ENCODE data around the gene MERTK. TPM values are rescaled to one million over a fixed set of nuclear protein-coding genes. Genes with fewer than 3 reads are reported as not detected.

Gene MERTK
- total and polyA plus RNA-seq, 2 of the 13 experiments (the other 11 are each of a cell fraction or from before 2014, with no cell fraction given): 37.3 to 44.7 TPM

GRCh38 chr2:111900859-111901258 lies 2.5 kb downstream of the MERTK start (continued):
- TF ChIP-seq ZC3H13 (CRISPR knock-in tag; IDR thresholded peaks at IDR 0.05): no peak
- TF ChIP-seq SOX13 (IDR thresholded peaks at IDR 0.05): no peak
- peak in 1 of 2 experiments; percentile 30; a peak in 1 of 4 replicates for TF ChIP-seq SOX13 (CRISPR knock-in tag; conservative IDR thresholded peaks at IDR 0.05 in 1 of 2, IDR thresholded peaks at IDR 0.05 in 1 of 2)
- TF ChIP-seq MED1 (CRISPR knock-in tag; IDR thresholded peaks at IDR 0.05): peak; percentile 31; the same call in 1 of the 2 replicates
- peak; percentile 58 for TF ChIP-seq ZNF331 (CRISPR knock-in tag; IDR thresholded peaks at IDR 0.05)
- 0 out of 2 replicates have a peak, but pooled peaks have one; percentile 41 for TF ChIP-seq ZNF644 (CRISPR knock-in tag; IDR thresholded peaks at IDR 0.05; ENCODE audit: low read depth)
- TF ChIP-seq, protein P1, sequence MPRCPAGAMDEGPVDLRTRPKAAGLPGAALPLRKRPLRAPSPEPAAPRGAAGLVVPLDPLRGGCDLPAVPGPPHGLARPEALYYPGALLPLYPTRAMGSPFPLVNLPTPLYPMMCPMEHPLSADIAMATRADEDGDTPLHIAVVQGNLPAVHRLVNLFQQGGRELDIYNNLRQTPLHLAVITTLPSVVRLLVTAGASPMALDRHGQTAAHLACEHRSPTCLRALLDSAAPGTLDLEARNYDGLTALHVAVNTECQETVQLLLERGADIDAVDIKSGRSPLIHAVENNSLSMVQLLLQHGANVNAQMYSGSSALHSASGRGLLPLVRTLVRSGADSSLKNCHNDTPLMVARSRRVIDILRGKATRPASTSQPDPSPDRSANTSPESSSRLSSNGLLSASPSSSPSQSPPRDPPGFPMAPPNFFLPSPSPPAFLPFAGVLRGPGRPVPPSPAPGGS (CRISPR knock-in tag; IDR thresholded peaks at IDR 0.05): no peak
- TF ChIP-seq FOSL1 (CRISPR knock-in tag; IDR thresholded peaks at IDR 0.05; ENCODE audit: borderline replicate concordance): no peak
- no peak for TF ChIP-seq DPF2 (CRISPR knock-in tag; IDR thresholded peaks at IDR 0.05; ENCODE audit: borderline replicate concordance, low read depth)
- TF ChIP-seq ZNF768 (CRISPR knock-in tag; IDR thresholded peaks at IDR 0.05): no peak
- TF ChIP-seq, protein P2, sequence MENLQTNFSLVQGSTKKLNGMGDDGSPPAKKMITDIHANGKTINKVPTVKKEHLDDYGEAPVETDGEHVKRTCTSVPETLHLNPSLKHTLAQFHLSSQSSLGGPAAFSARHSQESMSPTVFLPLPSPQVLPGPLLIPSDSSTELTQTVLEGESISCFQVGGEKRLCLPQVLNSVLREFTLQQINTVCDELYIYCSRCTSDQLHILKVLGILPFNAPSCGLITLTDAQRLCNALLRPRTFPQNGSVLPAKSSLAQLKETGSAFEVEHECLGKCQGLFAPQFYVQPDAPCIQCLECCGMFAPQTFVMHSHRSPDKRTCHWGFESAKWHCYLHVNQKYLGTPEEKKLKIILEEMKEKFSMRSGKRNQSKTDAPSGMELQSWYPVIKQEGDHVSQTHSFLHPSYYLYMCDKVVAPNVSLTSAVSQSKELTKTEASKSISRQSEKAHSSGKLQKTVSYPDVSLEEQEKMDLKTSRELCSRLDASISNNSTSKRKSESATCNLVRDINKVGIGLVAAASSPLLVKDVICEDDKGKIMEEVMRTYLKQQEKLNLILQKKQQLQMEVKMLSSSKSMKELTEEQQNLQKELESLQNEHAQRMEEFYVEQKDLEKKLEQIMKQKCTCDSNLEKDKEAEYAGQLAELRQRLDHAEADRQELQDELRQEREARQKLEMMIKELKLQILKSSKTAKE (CRISPR knock-in tag; IDR thresholded peaks at IDR 0.05; ENCODE audit: borderline replicate concordance): no peak
- TF ChIP-seq PATZ1 (CRISPR knock-in tag; IDR thresholded peaks at IDR 0.05): peak; percentile 16; the same call in 1 of the 2 replicates
- TF ChIP-seq, protein P3, sequence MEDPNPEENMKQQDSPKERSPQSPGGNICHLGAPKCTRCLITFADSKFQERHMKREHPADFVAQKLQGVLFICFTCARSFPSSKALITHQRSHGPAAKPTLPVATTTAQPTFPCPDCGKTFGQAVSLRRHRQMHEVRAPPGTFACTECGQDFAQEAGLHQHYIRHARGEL (CRISPR knock-in tag; IDR thresholded peaks at IDR 0.05): peak; percentile 88; the same call in 1 of the 2 replicates
- TF ChIP-seq PHF8 (CRISPR knock-in tag; IDR thresholded peaks at IDR 0.05): no peak
- TF ChIP-seq FOXK1 (CRISPR knock-in tag; IDR thresholded peaks at IDR 0.05; ENCODE audit: borderline replicate concordance, low read depth): no peak
- 0 out of 2 replicates have a peak, but pooled peaks have one; percentile 18 for TF ChIP-seq ZFX (CRISPR knock-in tag; IDR thresholded peaks at IDR 0.05; ENCODE audit: low read depth)
- TF ChIP-seq KDM4B (CRISPR knock-in tag; IDR thresholded peaks at IDR 0.05): no peak
- no peak for TF ChIP-seq HNF4A (CRISPR knock-in tag; IDR thresholded peaks at IDR 0.05)
- TF ChIP-seq, protein P4, sequence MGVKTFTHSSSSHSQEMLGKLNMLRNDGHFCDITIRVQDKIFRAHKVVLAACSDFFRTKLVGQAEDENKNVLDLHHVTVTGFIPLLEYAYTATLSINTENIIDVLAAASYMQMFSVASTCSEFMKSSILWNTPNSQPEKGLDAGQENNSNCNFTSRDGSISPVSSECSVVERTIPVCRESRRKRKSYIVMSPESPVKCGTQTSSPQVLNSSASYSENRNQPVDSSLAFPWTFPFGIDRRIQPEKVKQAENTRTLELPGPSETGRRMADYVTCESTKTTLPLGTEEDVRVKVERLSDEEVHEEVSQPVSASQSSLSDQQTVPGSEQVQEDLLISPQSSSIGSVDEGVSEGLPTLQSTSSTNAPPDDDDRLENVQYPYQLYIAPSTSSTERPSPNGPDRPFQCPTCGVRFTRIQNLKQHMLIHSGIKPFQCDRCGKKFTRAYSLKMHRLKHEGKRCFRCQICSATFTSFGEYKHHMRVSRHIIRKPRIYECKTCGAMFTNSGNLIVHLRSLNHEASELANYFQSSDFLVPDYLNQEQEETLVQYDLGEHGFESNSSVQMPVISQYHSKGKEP (CRISPR knock-in tag; IDR thresholded peaks at IDR 0.05): 0 out of 2 replicates have a peak, but pooled peaks have one; percentile 37
- TF ChIP-seq ASH2L (IDR thresholded peaks at IDR 0.05; ENCODE audit: insufficient read length, low read depth, low read length): peak; percentile 46
- TF ChIP-seq KDM2A (CRISPR knock-in tag; IDR thresholded peaks at IDR 0.05; ENCODE audit: borderline replicate concordance, low read depth): 0 out of 2 replicates have a peak, but pooled peaks have one; percentile 31
